Liver (tissue), 9 donors: ENCODE data around the gene KIAA0825. TPM values are rescaled to one million over a fixed set of nuclear protein-coding genes. Genes with fewer than 3 reads are reported as not detected.

Source experiments
- DNase-seq: peaks from one replicate; pipeline ENCODE4 v3.0.0-alpha.2; 2017; ENCODE audit warnings: low spot score
- H3K27ac ChIP-seq, 2 donors: one replicate each; pipeline ENCODE4 v1.7.0; 2013; ENCODE audit warnings: inconsistent platforms in 2 of 2, low read length in 2 of 2, control low read depth in 1 of 2, low read depth in 1 of 2, mild to moderate bottlenecking in 1 of 2
- H3K27me3 ChIP-seq, 4 donors: one replicate each; pipeline versions ENCODE4 v1.6.1 to v1.7.0; 2013; ENCODE audit warnings: low read length in 3 of 4, inconsistent platforms in 1 of 4, mild to moderate bottlenecking in 1 of 4, moderate library complexity in 1 of 4; ENCODE audit not compliant: control insufficient read depth in 4 of 4, insufficient read depth in 4 of 4
- H3K36me3 ChIP-seq, 4 donors: one replicate each; pipeline versions ENCODE4 v1.6.1 to v1.7.0; 2013; ENCODE audit warnings: low read length in 3 of 4, mild to moderate bottlenecking in 3 of 4, low read depth in 1 of 4, moderate library complexity in 1 of 4; ENCODE audit not compliant: control insufficient read depth in 4 of 4, insufficient read depth in 3 of 4
- H3K4me1 ChIP-seq, 4 donors: one replicate each; pipeline versions ENCODE4 v1.6.1 to v1.7.0; 2013; ENCODE audit warnings: low read length in 3 of 4, mild to moderate bottlenecking in 3 of 4, moderate library complexity in 1 of 4; ENCODE audit not compliant: control insufficient read depth in 4 of 4, insufficient read depth in 4 of 4
- H3K4me3 ChIP-seq, 3 donors: one replicate each; pipeline versions ENCODE4 v1.6.1 to v1.7.0; 2013; ENCODE audit warnings: low read length in 3 of 3, control low read depth in 1 of 3, low read depth in 1 of 3, mild to moderate bottlenecking in 1 of 3
- H3K9ac ChIP-seq, 2 donors: one replicate each; pipeline ENCODE4 v1.7.0; 2013; ENCODE audit warnings: low read length in 2 of 2, mild to moderate bottlenecking in 2 of 2, moderate library complexity in 2 of 2, control low read depth in 1 of 2, low read depth in 1 of 2
- H3K9me3 ChIP-seq, 4 donors: one replicate each; pipeline versions ENCODE4 v1.6.1 to v1.7.0; 2013; ENCODE audit warnings: low read length in 3 of 4; ENCODE audit not compliant: control insufficient read depth in 4 of 4
- ATF3 ChIP-seq: IDR thresholded peaks from 2 replicates; pipeline ENCODE4 v1.6.1; 2016; ENCODE audit warnings: antibody characterized with exemption
- CTCF ChIP-seq: fragments of 150-350 bp; IDR thresholded peaks from 2 replicates; pipeline ENCODE4 v1.5.1; 2017; ENCODE audit warnings: improper control_type of control experiment, low read depth, low read length; ENCODE audit not compliant: missing input control
- EGR1 ChIP-seq, 2 donors: IDR thresholded peaks; 2 replicates each; pipeline ENCODE4 v1.6.1; 2016 to 2018; ENCODE audit warnings: antibody characterized with exemption in 2 of 2, low read depth in 2 of 2
- FOXA1 ChIP-seq: IDR thresholded peaks from 2 replicates; pipeline ENCODE4 v1.6.1; 2016; ENCODE audit warnings: antibody characterized with exemption
- GABPA ChIP-seq, 2 donors: IDR thresholded peaks in 1 of 2; conservative IDR thresholded peaks in 1 of 2; 2 replicates each; pipeline ENCODE4 v1.6.1; 2016; ENCODE audit warnings: antibody characterized with exemption in 2 of 2, mild to moderate bottlenecking in 1 of 2, moderate library complexity in 1 of 2
- HNF4A ChIP-seq, 2 donors: conservative IDR thresholded peaks; 2 replicates each; pipeline ENCODE4 v1.6.1; 2016; ENCODE audit warnings: antibody characterized with exemption in 2 of 2, mild to moderate bottlenecking in 2 of 2
- HNF4G ChIP-seq: IDR thresholded peaks from 2 replicates; pipeline ENCODE4 v1.6.1; 2016; ENCODE audit warnings: antibody characterized with exemption
- JUND ChIP-seq, 2 donors: IDR thresholded peaks; 2 replicates each; pipeline ENCODE4 v1.6.1; 2016; ENCODE audit warnings: antibody characterized with exemption in 2 of 2
- MAX ChIP-seq: IDR thresholded peaks from 2 replicates; pipeline ENCODE4 v1.6.1; 2016; ENCODE audit warnings: antibody characterized with exemption
- NR2F2 ChIP-seq: IDR thresholded peaks from 2 replicates; pipeline ENCODE4 v1.6.1; 2016; ENCODE audit warnings: antibody characterized with exemption
- RAD21 ChIP-seq, 2 donors: IDR thresholded peaks; 2 replicates each; pipeline ENCODE4 v1.6.1; 2016; ENCODE audit warnings: antibody characterized with exemption in 2 of 2, mild to moderate bottlenecking in 2 of 2
- REST ChIP-seq: IDR thresholded peaks from 2 replicates; pipeline ENCODE4 v1.6.1; 2016; ENCODE audit warnings: antibody characterized with exemption, mild to moderate bottlenecking
- RXRA ChIP-seq, 2 donors: IDR thresholded peaks; 2 replicates each; pipeline ENCODE4 v1.6.1; 2017 to 2018; ENCODE audit warnings: antibody characterized with exemption in 2 of 2, mild to moderate bottlenecking in 1 of 2
- SP1 ChIP-seq: IDR thresholded peaks from 2 replicates; pipeline ENCODE4 v1.6.1; 2018; ENCODE audit warnings: antibody characterized with exemption, mild to moderate bottlenecking
- TAF1 ChIP-seq: conservative IDR thresholded peaks from 2 replicates; pipeline ENCODE4 v1.6.1; 2016; ENCODE audit warnings: antibody characterized with exemption, mild to moderate bottlenecking
- YY1 ChIP-seq: IDR thresholded peaks from 2 replicates; pipeline ENCODE4 v1.6.1; 2016; ENCODE audit warnings: antibody characterized with exemption, mild to moderate bottlenecking
- ZBTB33 ChIP-seq: IDR thresholded peaks from 2 replicates; pipeline ENCODE4 v1.6.1; 2016; ENCODE audit warnings: antibody characterized with exemption
- WGBS: extraction: QIAGEN DNeasy Blood & Tissue Kit; methylation state at CpG from one replicate; pipeline ENCODE4 v1.1.7; 2013; 5-methylcytosine and 5-hydroxymethylcytosine counted together
- polyA plus RNA-seq, 2 donors: library from polyadenylated mRNA; stranded (reverse) in 1 of 2; unstranded in 1 of 2; fragments of 200-250 nt in 1 of 2; fragments of >200 nt in 1 of 2; fragmentation: Nextera tagmentation in 1 of 2; extraction: Ambion mirVana in 1 of 2; gene quantifications; one replicate each; pipeline versions ENCODE4 v1.2.1 to v1.2.3, GENCODE V29; 2013 to 2015
- total RNA-seq, 2 donors: library from RNA; depleted of rRNA; stranded (reverse); fragments of >200 nt; gene quantifications; one replicate each; pipeline ENCODE4 v1.2.3, GENCODE V29; 2014
- donor health status: healthy.
- donor health status: healthy.
- donor health status: healthy.
- donor health status: healthy.
- donor health status: healthy.

KIAA0825 gene
- total and polyA plus RNA-seq, 4 donors, result 0.25 to 3.2 (median 1.2) TPM

- H3K4me3 ChIP-seq, result no peak overlapping the region
- no peaks in the 10 kb centered on the region for H3K4me1 ChIP-seq
- H3K9ac ChIP-seq, result no peak overlapping the region
- no peaks in the 10 kb centered on the region for H3K9me3 ChIP-seq
- 67% methylated on average over 4 of the region's 4 CpGs for WGBS
- no peaks in the 10 kb centered on the region for H3K36me3 ChIP-seq
- H3K27me3 ChIP-seq, result no peaks in the 10 kb centered on the region
- DNase-seq, result no peak
- H3K27ac ChIP-seq, result no peak overlapping the region
- no peak for TF ChIP-seq SP1
- no peak for TF ChIP-seq JUND (IDR thresholded peaks at IDR 0.05)
- no peak for TF ChIP-seq RXRA (IDR thresholded peaks at IDR 0.05)
- no peak for TF ChIP-seq RAD21 (IDR thresholded peaks at IDR 0.05)
- TF ChIP-seq GABPA (IDR thresholded peaks at IDR 0.05 in 1 of 2, conservative IDR thresholded peaks at IDR 0.05 in 1 of 2), result no peak
- TF ChIP-seq CTCF, result no peak
- no peak for TF ChIP-seq NR2F2
- TF ChIP-seq YY1, result no peak
- no peak for TF ChIP-seq HNF4G
- no peak for TF ChIP-seq FOXA1
- TF ChIP-seq ZBTB33, result no peak
- TF ChIP-seq REST, result no peak
- no peak for TF ChIP-seq MAX
- TF ChIP-seq EGR1 (IDR thresholded peaks at IDR 0.05; ENCODE audit: low read depth in 2 of 2), result no peak
- no peak for TF ChIP-seq TAF1
- no peak for TF ChIP-seq ATF3
- no peak for TF ChIP-seq HNF4A (conservative IDR thresholded peaks at IDR 0.05)
These were observed 460.5 kb downstream of the KIAA0825 start for GRCh38 chr5:94157704-94158539.
